ENCODE measurements around the gene SEPSECS.

Gene SEPSECS

GRCh38 chr4:25106363-25107151, 53.7 kb downstream of the SEPSECS start:
- H3K18ac ChIP-seq (ENCODE audit: low read depth in 1 of 2, low read length in 2 of 2), result no peak overlapping the region
- no peak overlapping the region for H3K14ac ChIP-seq (ENCODE audit: low read length in 2 of 2)
- no peaks in the 10 kb centered on the region for H3K4me1 ChIP-seq (ENCODE audit: control insufficient read depth, insufficient read depth, low read depth, low read length)
- no peak overlapping the region for H3K4ac ChIP-seq (ENCODE audit: low read depth in 1 of 2, low read length in 2 of 2)
- no peak for DNase-seq
- H3K4me3 ChIP-seq (ENCODE audit: insufficient read depth in 1 of 2, low read depth in 1 of 2, low read length in 2 of 2), result no peak overlapping the region
- H4K91ac ChIP-seq (ENCODE audit: low read length), result no peak overlapping the region
- no peak overlapping the region for H2AK5ac ChIP-seq (ENCODE audit: low read length, severe bottlenecking)
- H2BK15ac ChIP-seq (ENCODE audit: low read depth, poor library complexity, severe bottlenecking), result no peak overlapping the region
- no peak overlapping the region for H3K23ac ChIP-seq (ENCODE audit: low read length in 2 of 2)
- no peak overlapping the region for H2BK5ac ChIP-seq (ENCODE audit: low read depth, low read length, poor library complexity, severe bottlenecking)
- no peaks in the 10 kb centered on the region for H3K79me1 ChIP-seq (replicated peaks; ENCODE audit: low read length, poor library complexity, severe bottlenecking)
- H3K9me3 ChIP-seq (ENCODE audit: control insufficient read depth, low read length), result peaks cover 5% of the 10 kb centered on the region
- H4K8ac ChIP-seq (ENCODE audit: low read length), result no peak overlapping the region
- 90% methylated on average over 14 of the region's 14 CpGs for WGBS
- no peak overlapping the region for H2AFZ ChIP-seq (ENCODE audit: low read depth, low read length)
- H3K36me3 ChIP-seq (ENCODE audit: control insufficient read depth in 1 of 2, insufficient read depth in 2 of 2, low read depth in 1 of 2, low read length in 2 of 2), result no peaks in the 10 kb centered on the region
- no peak overlapping the region for H2BK120ac ChIP-seq (ENCODE audit: low read depth, low read length)
- H2BK12ac ChIP-seq (ENCODE audit: low read length in 2 of 2), result no peak overlapping the region
- H3K9ac ChIP-seq (ENCODE audit: low read length), result no peak overlapping the region
- H3K27ac ChIP-seq (ENCODE audit: low read length, poor library complexity, severe bottlenecking), result no peak overlapping the region
- peaks cover 8 to 27% of the 10 kb centered on the region in 2 experiments for H3K27me3 ChIP-seq (ENCODE audit: control insufficient read depth in 1 of 2, insufficient read depth in 1 of 2, low read length in 2 of 2)
- H3K4me2 ChIP-seq (ENCODE audit: low read length, poor library complexity, severe bottlenecking), result no peak overlapping the region

DNA sequence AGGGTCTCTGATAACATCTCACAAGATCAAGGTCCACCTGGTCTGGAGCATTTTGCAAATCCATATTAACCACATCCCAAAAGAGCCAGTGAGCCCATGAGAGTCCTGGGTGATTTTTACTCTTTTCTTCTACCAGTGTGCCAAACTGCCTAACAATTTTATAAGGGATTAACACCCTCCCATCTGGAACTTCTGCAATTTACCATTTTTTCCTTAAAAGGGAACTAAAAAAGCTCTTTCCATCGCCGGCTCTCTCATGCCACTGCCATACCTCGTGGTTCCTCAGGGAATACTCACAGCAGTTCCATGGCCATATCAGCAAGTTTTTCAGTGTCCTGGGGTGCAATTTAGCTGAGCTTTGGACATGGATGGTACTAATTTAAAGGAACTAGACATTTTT, 55.7 kb downstream of the SEPSECS start:
- no peak overlapping the region for H3K23ac ChIP-seq (ENCODE audit: low read length in 2 of 2)
- no peak overlapping the region for H2AFZ ChIP-seq (ENCODE audit: low read depth, low read length)
- H2BK5ac ChIP-seq (ENCODE audit: low read depth, low read length, poor library complexity, severe bottlenecking), result no peak overlapping the region
- H4K91ac ChIP-seq (ENCODE audit: low read length), result no peak overlapping the region
- H3K36me3 ChIP-seq (ENCODE audit: control insufficient read depth in 1 of 2, insufficient read depth in 2 of 2, low read depth in 1 of 2, low read length in 2 of 2), result no peaks in the 10 kb centered on the region
- no peak overlapping the region for H2BK12ac ChIP-seq (ENCODE audit: low read length in 2 of 2)
- no peak overlapping the region for H2AK5ac ChIP-seq (ENCODE audit: low read length, severe bottlenecking)
- peaks cover 5% of the 10 kb centered on the region for H3K9me3 ChIP-seq (ENCODE audit: control insufficient read depth, low read length)
- no peak overlapping the region for H4K8ac ChIP-seq (ENCODE audit: low read length)
- no peaks in the 10 kb centered on the region for H3K79me1 ChIP-seq (replicated peaks; ENCODE audit: low read length, poor library complexity, severe bottlenecking)
- WGBS, result 75% methylated on average over 3 of the region's 3 CpGs
- no peak overlapping the region for H3K18ac ChIP-seq (ENCODE audit: low read depth in 1 of 2, low read length in 2 of 2)
- no peak overlapping the region for H3K4me2 ChIP-seq (ENCODE audit: low read length, poor library complexity, severe bottlenecking)
- no peak overlapping the region for H3K14ac ChIP-seq (ENCODE audit: low read length in 2 of 2)
- H2BK15ac ChIP-seq (ENCODE audit: low read depth, poor library complexity, severe bottlenecking), result no peak overlapping the region
- no peak overlapping the region for H3K4ac ChIP-seq (ENCODE audit: low read depth in 1 of 2, low read length in 2 of 2)
- DNase-seq, result no peak
- no peak overlapping the region for H3K27ac ChIP-seq (ENCODE audit: low read length, poor library complexity, severe bottlenecking)
- H3K9ac ChIP-seq (ENCODE audit: low read length), result no peak overlapping the region
- H3K27me3 ChIP-seq (ENCODE audit: control insufficient read depth in 1 of 2, insufficient read depth in 1 of 2, low read length in 2 of 2), result peaks cover 5 to 25% of the 10 kb centered on the region in 2 experiments
- no peak overlapping the region for H3K4me3 ChIP-seq (ENCODE audit: insufficient read depth in 1 of 2, low read depth in 1 of 2, low read length in 2 of 2)
- H3K4me1 ChIP-seq (ENCODE audit: control insufficient read depth, insufficient read depth, low read depth, low read length), result no peaks in the 10 kb centered on the region
- no peak overlapping the region for H2BK120ac ChIP-seq (ENCODE audit: low read depth, low read length)

DNA sequence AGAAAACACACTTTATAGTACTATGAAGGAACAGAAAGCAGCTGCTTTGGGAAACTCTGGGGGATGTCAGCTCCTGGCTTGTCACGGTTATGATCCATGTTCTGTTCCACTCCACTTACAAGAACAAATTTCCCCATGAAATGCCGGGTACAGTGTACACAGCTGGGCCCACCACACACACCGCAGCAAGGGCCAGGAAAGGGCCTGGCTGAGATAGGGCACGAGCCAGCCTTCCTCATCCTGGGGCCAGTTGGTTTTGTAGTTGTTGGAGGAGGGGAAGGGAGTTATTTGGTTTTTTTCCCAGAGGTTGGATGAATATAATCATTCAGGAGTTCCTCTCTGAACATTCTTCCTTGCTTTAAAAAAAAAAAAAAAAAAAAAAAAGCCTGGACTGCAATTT, 56.8 kb downstream of the SEPSECS start:
- DNase-seq, result no peak

GRCh38 chr4:25101836-25102235, 58.4 kb downstream of the SEPSECS start:
- H2BK120ac ChIP-seq (ENCODE audit: low read depth, low read length), result no peak overlapping the region

More for the DNA sequence above, 56.8 kb downstream of the SEPSECS start:
- no peak overlapping the region for H3K23ac ChIP-seq (ENCODE audit: low read length in 2 of 2)
- no peak overlapping the region for H2BK12ac ChIP-seq (ENCODE audit: low read length in 2 of 2)
- no peak overlapping the region for H2AFZ ChIP-seq (ENCODE audit: low read depth, low read length)
- H4K91ac ChIP-seq (ENCODE audit: low read length), result no peak overlapping the region
- 85% methylated on average over 4 of the region's 4 CpGs for WGBS
- no peak overlapping the region for H2BK5ac ChIP-seq (ENCODE audit: low read depth, low read length, poor library complexity, severe bottlenecking)
- no peak overlapping the region for H2BK120ac ChIP-seq (ENCODE audit: low read depth, low read length)
- no peaks in the 10 kb centered on the region for H3K36me3 ChIP-seq (ENCODE audit: control insufficient read depth in 1 of 2, insufficient read depth in 2 of 2, low read depth in 1 of 2, low read length in 2 of 2)
- no peak overlapping the region for H3K4me2 ChIP-seq (ENCODE audit: low read length, poor library complexity, severe bottlenecking)
- peaks cover 5% of the 10 kb centered on the region for H3K9me3 ChIP-seq (ENCODE audit: control insufficient read depth, low read length)
- no peak overlapping the region for H3K4ac ChIP-seq (ENCODE audit: low read depth in 1 of 2, low read length in 2 of 2)
- no peak overlapping the region for H2AK5ac ChIP-seq (ENCODE audit: low read length, severe bottlenecking)
- no peaks in the 10 kb centered on the region for H3K4me1 ChIP-seq (ENCODE audit: control insufficient read depth, insufficient read depth, low read depth, low read length)
- H3K27ac ChIP-seq (ENCODE audit: low read length, poor library complexity, severe bottlenecking), result no peak overlapping the region
- H4K8ac ChIP-seq (ENCODE audit: low read length), result no peak overlapping the region
- H2BK15ac ChIP-seq (ENCODE audit: low read depth, poor library complexity, severe bottlenecking), result no peak overlapping the region
- H3K9ac ChIP-seq (ENCODE audit: low read length), result peak overlapping the region; percentile 22
- no peak overlapping the region for H3K14ac ChIP-seq (ENCODE audit: low read length in 2 of 2)
- no peaks in the 10 kb centered on the region for H3K79me1 ChIP-seq (replicated peaks; ENCODE audit: low read length, poor library complexity, severe bottlenecking)
- H3K27me3 ChIP-seq (ENCODE audit: control insufficient read depth in 1 of 2, insufficient read depth in 1 of 2, low read length in 2 of 2), result peaks cover 5 to 25% of the 10 kb centered on the region in 2 experiments
- H3K4me3 ChIP-seq (ENCODE audit: insufficient read depth in 1 of 2, low read depth in 1 of 2, low read length in 2 of 2), result no peak overlapping the region
- no peak overlapping the region for H3K18ac ChIP-seq (ENCODE audit: low read depth in 1 of 2, low read length in 2 of 2)

More at GRCh38 chr4:25101836-25102235, 58.4 kb downstream of the SEPSECS start:
- no peak overlapping the region for H3K18ac ChIP-seq (ENCODE audit: low read depth in 1 of 2, low read length in 2 of 2)
- H3K23ac ChIP-seq (ENCODE audit: low read length in 2 of 2), result no peak overlapping the region
- H2BK15ac ChIP-seq (ENCODE audit: low read depth, poor library complexity, severe bottlenecking), result no peak overlapping the region
- H3K4me1 ChIP-seq (ENCODE audit: control insufficient read depth, insufficient read depth, low read depth, low read length), result no peaks in the 10 kb centered on the region
- H3K27ac ChIP-seq (ENCODE audit: low read length, poor library complexity, severe bottlenecking), result no peak overlapping the region
- H3K4me2 ChIP-seq (ENCODE audit: low read length, poor library complexity, severe bottlenecking), result no peak overlapping the region
- H4K91ac ChIP-seq (ENCODE audit: low read length), result no peak overlapping the region
- no peak overlapping the region for H3K4ac ChIP-seq (ENCODE audit: low read depth in 1 of 2, low read length in 2 of 2)
- H2BK5ac ChIP-seq (ENCODE audit: low read depth, low read length, poor library complexity, severe bottlenecking), result no peak overlapping the region
- no peaks in the 10 kb centered on the region for H3K79me1 ChIP-seq (replicated peaks; ENCODE audit: low read length, poor library complexity, severe bottlenecking)
- H2AFZ ChIP-seq (ENCODE audit: low read depth, low read length), result no peak overlapping the region
- no peak overlapping the region for H2BK12ac ChIP-seq (ENCODE audit: low read length in 2 of 2)
- no peaks in the 10 kb centered on the region for H3K36me3 ChIP-seq (ENCODE audit: control insufficient read depth in 1 of 2, insufficient read depth in 2 of 2, low read depth in 1 of 2, low read length in 2 of 2)
- 68% methylated on average over 5 of the region's 5 CpGs for WGBS
- H2AK5ac ChIP-seq (ENCODE audit: low read length, severe bottlenecking), result no peak overlapping the region
- peaks cover 5 to 25% of the 10 kb centered on the region in 2 experiments for H3K27me3 ChIP-seq (ENCODE audit: control insufficient read depth in 1 of 2, insufficient read depth in 1 of 2, low read length in 2 of 2)
- H3K9me3 ChIP-seq (ENCODE audit: control insufficient read depth, low read length), result peaks cover 5% of the 10 kb centered on the region
- no peak for DNase-seq
- no peak overlapping the region for H4K8ac ChIP-seq (ENCODE audit: low read length)
- no peak overlapping the region for H3K14ac ChIP-seq (ENCODE audit: low read length in 2 of 2)
- H3K9ac ChIP-seq (ENCODE audit: low read length), result no peak overlapping the region
- H3K4me3 ChIP-seq (ENCODE audit: insufficient read depth in 1 of 2, low read depth in 1 of 2, low read length in 2 of 2), result no peak overlapping the region
